Measurements from ENCODE around the gene ERAL1.

DNA sequence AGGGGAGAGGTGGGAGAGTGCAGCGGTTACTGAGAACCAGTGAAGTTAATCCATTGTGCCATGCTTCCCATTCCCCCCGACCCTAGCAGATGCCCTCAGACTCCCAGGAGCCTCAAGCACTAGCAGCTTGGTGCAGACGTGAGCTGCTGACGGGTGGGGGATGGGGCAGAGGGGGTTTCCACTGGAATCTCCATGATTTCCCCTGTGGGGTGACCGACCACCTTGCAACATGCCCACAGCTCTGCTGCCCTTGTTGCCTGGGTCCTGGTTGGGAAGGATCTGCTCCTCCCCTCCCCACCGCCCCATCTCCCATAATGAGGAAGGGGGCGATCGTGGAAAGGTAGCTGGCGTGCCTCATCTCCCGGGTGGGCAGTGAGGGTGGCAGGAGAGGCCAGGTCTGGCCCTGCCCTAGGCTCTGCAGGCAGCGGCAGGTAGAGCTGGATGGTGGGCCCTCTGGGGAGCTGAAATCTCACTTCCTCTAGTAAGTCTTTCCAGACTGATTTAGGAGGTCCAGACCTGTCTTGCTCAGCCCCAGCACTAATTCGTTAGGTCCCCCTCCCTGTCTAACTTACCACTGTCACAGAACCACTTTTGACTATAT, 33.2 kb downstream of the ERAL1 start:
- no peak for TF ChIP-seq POLR2AphosphoS5 (IDR thresholded peaks at IDR 0.05)
- TF ChIP-seq, protein P1, sequence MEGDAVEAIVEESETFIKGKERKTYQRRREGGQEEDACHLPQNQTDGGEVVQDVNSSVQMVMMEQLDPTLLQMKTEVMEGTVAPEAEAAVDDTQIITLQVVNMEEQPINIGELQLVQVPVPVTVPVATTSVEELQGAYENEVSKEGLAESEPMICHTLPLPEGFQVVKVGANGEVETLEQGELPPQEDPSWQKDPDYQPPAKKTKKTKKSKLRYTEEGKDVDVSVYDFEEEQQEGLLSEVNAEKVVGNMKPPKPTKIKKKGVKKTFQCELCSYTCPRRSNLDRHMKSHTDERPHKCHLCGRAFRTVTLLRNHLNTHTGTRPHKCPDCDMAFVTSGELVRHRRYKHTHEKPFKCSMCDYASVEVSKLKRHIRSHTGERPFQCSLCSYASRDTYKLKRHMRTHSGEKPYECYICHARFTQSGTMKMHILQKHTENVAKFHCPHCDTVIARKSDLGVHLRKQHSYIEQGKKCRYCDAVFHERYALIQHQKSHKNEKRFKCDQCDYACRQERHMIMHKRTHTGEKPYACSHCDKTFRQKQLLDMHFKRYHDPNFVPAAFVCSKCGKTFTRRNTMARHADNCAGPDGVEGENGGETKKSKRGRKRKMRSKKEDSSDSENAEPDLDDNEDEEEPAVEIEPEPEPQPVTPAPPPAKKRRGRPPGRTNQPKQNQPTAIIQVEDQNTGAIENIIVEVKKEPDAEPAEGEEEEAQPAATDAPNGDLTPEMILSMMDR (IDR thresholded peaks at IDR 0.05): no peak

Measured in transverse colon (tissue), 4 donors.